ENCODE measurements around the gene IL4I1.
A peak's percentile ranks its signal among the peaks of the same experiment; 100 is the strongest.

IL4I1 gene

DNA sequence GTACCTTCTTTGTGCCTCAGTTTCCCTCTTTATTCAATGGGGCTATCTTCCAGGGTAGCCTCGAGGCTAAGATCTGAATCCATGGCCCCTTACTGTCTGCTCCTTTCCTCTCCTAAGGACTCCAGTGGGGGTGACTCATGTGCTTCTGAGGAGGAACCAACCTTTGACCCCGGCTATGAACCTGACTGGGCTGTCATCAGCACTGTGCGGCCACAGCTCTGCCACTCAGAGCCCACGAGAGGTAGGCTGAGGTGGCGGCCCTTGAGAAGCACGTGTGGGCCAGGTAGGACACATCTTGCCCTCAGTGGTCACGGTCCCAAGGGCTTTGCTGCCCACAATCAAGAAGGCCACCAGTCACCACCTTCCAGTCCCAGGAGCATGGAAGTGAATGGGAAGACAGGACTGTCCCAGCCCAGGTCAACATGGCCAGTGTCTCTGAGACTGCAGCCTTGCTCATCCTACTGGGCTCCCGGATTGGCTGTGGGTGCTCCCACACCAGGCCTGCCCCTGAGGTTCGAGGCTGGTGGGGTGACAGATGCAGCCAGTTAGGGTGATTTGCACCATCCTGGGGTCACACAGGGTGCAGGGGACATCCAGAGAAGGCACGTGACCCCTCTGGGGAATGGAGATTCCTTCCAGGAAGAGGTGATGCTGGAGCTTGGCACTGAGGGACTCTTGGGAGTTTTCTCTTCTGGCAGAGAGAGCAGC lies 16.4 kb downstream of the IL4I1 start:
- TF ChIP-seq CTCF (conservative IDR thresholded peaks at IDR 0.05; ENCODE audit: low read depth, low read length): no peak
- DNase-seq (ENCODE audit: low read depth): no peak
- no peak overlapping the region for H3K4me3 ChIP-seq (ENCODE audit: low read length)

DNA sequence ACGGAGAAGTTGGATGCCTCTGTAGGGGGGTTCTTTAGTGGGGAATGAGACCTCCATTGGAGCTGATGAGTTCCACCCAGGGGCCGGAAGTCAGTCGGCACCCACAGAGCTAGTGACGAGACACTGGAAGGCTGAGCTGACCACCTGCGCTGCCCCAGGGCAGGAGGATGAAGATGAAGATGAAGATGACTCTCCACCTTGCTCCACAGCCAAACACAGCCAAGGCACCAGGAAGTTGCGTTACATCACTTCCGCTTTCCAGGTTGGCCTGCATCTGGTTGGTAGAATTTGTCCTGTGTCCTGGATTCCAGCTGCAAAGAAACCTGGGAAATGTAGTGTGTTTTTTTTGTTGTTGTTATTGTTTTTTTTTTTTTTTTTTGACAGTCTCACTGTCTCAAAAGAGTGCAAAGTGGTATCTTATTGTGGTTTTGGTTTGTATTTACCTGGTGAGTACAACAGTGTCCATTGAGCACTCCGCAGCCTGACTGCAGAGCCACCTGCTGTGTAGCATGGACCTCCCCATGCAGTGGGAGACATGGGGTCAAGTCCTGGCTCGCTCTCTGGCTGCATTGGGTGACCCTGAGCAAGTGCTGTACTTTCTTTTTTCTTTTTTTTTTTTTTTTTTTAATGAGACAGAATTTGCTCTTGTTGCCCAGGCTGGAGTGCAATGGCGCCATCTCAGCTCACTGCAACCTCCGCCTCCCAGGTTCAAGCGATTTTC lies 17.3 kb downstream of the IL4I1 start:
- H3K4me3 ChIP-seq (ENCODE audit: low read length): no peak overlapping the region
- no peak for TF ChIP-seq CTCF (conservative IDR thresholded peaks at IDR 0.05; ENCODE audit: low read depth, low read length)

DNA sequence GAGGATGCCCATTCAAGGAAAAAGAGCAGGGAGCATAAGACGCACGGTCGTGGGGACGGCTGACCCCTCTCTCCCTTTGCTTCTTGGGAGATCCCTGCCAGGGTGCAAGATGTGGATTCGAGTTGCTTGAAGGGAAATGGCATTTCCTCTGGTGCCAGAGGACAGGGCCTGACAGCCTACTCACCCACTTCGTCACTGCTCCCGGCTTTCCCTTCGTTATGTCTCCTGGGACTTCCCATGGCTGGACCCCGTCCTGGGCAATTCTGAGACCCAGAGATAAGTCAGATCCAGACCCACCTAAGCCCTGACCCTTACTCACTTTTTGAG lies 18.0 kb downstream of the IL4I1 start:
- H3K4me3 ChIP-seq (ENCODE audit: low read length): peak overlapping the region; percentile 99
- DNase-seq (ENCODE audit: low read depth): no peak
- TF ChIP-seq CTCF (conservative IDR thresholded peaks at IDR 0.05; ENCODE audit: low read depth, low read length): no peak

More for the DNA sequence above, 17.3 kb downstream of the IL4I1 start:
- DNase-seq (ENCODE audit: low read depth): no peak

DNA sequence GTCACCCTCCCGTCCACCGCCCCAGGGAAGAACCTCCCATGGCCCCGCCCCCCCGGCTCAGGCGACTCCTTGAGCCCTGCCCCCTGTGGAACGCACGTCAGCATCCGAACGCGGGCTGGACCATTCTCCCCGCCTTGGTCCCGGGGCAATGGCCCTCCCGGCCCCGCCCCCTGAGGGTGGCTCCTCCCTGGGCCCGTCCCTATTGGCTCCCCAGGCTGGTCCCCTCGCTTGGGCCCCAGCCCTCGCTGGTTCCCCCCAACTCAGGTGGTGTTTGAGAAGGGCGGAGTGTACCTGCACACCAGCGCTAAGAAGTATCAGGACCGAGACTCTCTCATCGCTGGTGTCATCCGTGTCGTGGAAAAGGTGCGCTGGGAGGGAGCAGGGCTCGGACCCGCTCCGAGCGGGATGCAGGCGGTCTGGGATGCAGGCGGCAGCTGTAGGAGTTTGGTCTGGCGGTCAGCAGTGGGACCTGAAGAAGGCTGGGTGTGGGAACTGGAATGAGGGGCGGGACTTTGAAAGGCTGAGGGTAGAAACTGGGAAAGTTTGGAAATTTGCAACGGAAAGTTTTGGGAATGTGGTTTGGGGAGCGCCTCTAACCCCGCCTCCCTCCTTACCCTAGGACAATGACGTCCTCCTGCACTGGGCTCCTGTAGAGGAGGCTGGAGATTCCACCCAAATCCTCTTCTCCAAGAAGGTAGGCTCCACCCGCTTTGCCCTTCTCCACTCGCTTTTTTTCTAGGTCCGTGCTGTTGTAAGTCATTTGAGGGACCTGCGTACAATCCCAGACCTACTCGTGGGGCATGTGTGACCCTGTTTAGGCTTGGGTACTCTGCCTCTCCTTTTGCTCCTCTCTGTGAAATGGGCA lies 18.6 kb downstream of the IL4I1 start:
- H3K4me3 ChIP-seq (ENCODE audit: low read length): peak overlapping the region; percentile 99
- DNase-seq (ENCODE audit: low read depth): peak; percentile 89
- TF ChIP-seq CTCF (conservative IDR thresholded peaks at IDR 0.05; ENCODE audit: low read depth, low read length): no peak

DNA sequence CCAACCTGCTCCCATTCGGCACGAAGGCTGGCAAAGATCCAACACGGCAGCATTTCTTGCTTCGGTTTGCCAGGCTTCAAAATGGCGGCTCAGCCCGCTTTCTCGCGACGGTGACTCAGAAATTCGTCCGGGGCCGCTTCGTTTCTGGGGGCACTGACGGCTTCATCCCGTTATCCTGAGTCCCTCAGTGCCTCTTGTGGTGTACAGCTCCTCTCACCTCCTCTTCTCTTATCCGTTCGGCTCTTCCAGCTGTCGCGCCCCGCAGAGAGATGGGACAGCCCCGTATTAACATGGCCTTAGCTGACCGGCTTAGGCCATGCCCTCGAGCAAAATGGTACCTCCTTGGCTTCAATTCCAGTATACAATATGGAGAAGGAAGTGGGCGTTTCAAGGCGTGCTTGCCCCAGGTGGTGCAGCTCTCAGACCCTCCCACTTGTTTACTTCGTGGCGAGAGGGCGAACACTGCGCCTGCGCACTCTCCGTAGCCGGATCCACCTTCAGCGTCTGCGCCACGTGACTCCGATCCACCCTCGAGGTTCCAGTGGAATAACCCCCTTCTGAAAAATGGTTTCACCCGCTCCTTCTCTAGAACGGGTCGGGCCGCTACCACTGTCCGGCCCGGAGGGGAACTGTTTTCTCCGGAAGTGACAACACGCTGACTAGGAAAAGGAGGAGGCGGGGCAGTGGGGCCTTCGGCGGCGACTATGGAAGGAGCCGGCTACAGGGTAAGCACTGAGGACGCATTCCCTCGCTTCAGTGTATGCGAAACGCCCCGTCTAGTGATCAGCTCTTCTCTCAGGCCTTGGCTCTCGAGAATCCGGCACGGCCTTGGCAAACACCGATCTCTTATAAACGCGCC lies 19.4 kb downstream of the IL4I1 start, which contains the start of the genes AKT1S1 and TBC1D17:
TSS of gene AKT1S1 (minus strand) at position 336 of the 859 bp plus-strand sequence. CDS start 4,060 bp downstream, outside the sequence.
TSS of gene TBC1D17 (plus strand) at position 683 of the 859 bp plus-strand sequence. CDS start at position 705, 22 bp downstream.
- no peak for TF ChIP-seq CTCF (conservative IDR thresholded peaks at IDR 0.05; ENCODE audit: low read depth, low read length)
- H3K4me3 ChIP-seq (ENCODE audit: low read length): peak within 1 kb of the TSS; percentile 99
- peak; percentile 100 for DNase-seq (ENCODE audit: low read depth)

DNA sequence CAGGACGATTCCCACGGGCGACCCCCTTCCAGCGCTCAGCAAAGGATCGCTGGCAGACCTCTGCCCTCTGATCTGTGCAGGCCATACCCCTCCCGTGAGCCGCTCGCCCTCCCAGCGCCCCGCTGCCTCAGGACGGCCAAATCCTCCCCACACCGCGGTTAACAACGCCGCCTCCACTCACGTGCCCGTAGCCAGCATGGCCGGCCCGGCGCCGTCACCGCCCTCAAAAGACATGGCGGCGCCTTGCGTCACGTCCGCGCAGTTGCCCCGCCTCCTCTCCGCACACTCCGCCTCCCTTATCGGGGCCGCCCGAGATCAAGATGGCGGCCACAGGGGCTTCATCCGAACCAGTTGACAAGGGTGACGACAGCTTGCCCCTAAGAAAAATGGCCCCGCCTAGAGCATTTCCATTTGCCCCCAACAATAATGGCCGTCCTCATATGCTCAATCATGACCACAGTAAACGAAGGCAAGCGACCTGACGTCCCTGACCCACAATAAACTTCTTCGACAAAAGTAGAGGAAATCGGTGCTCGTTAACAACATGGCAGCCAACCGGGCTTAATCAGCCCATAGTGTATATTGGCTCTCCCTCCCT lies 20.2 kb downstream of the IL4I1 start:
- peak overlapping the region; percentile 99 for H3K4me3 ChIP-seq (ENCODE audit: low read length)
- no peak for TF ChIP-seq CTCF (conservative IDR thresholded peaks at IDR 0.05; ENCODE audit: low read depth, low read length)
- DNase-seq (ENCODE audit: low read depth): peak; percentile 96
